Stomach (tissue), 9 donors: ENCODE measurements around the gene HOOK2. TPM values are rescaled to one million over a fixed set of nuclear protein-coding genes. Genes with fewer than 3 reads are reported as not detected.
"Not testable (repeated sequence)": the region's sequence is repeated elsewhere in the genome, so short reads cannot be mapped to it uniquely, and the experiment has no call there.

Experiments
- DNase-seq, 2 donors: peaks; one replicate each; pipeline versions ENCODE4 v3.0.0 to v3.0.0-alpha.2; 2013 to 2019
- H3K27ac ChIP-seq, 5 donors: fragments of 200-600 bp in 4 of 5; sonication (generic) in 4 of 5; one replicate each; pipeline ENCODE4 v1.5.1; 2013 to 2019; ENCODE audit warnings: mild to moderate bottlenecking in 1 of 5, moderate library complexity in 1 of 5
- H3K27me3 ChIP-seq, 3 donors: fragments of 200-600 bp; sonication (generic); one replicate each; pipeline ENCODE4 v1.5.1; 2017 to 2019; ENCODE audit warnings: mixed run types in 1 of 3
- H3K36me3 ChIP-seq, 4 donors: fragments of 200-600 bp; sonication (generic); 1 replicate in 3 of 4; 2 replicates in 1 of 4; pipeline ENCODE4 v1.5.1; 2016 to 2019
- H3K4me1 ChIP-seq, 4 donors: fragments of 200-600 bp; sonication (generic); one replicate each; pipeline ENCODE4 v1.5.1; 2016 to 2019
- H3K4me3 ChIP-seq, 4 donors: fragments of 200-600 bp; sonication (generic) in 3 of 4; one replicate each; pipeline ENCODE4 v1.5.1; 2016 to 2019; ENCODE audit warnings: mild to moderate bottlenecking in 1 of 4
- H3K9me3 ChIP-seq, 4 donors: fragments of 200-600 bp; sonication (generic); one replicate each; pipeline ENCODE4 v1.5.1; 2016 to 2019
- EP300 ChIP-seq: sonication (generic); formaldehyde crosslinking; IDR thresholded peaks from one replicate; pipeline ENCODE4 v1.6.1; 2017; ENCODE audit warnings: antibody characterized with exemption
- POLR2A ChIP-seq, 4 donors: fragments of 450-650 bp; IDR thresholded peaks; one replicate each; pipeline ENCODE4 v1.6.1; 2016; ENCODE audit warnings: antibody characterized with exemption in 4 of 4, control low read depth in 2 of 4, mild to moderate bottlenecking in 1 of 4, moderate library complexity in 1 of 4
- POLR2AphosphoS5 ChIP-seq, 3 donors: sonication (generic); formaldehyde crosslinking; IDR thresholded peaks; one replicate each; pipeline ENCODE4 v1.6.1; 2016; ENCODE audit warnings: antibody characterized with exemption in 3 of 3
- WGBS, 5 donors: extraction: QIAGEN DNeasy Blood & Tissue Kit in 3 of 5; methylation state at CpG; one replicate each; pipeline versions ENCODE4 v1.1.5 to v1.1.7; 2013 to 2018; 5-methylcytosine and 5-hydroxymethylcytosine counted together
- intact Hi-C: fragments of 100-400 bp; cut with DNase I; formaldehyde crosslinking; loops from one replicate; pipeline ENCODE4 v1.15.1; 2023; ENCODE audit warnings: low total_unique reads
- polyA plus RNA-seq, 3 donors: library from polyadenylated mRNA; stranded (reverse); fragments of 200-250 nt; gene quantifications; one replicate each; pipeline ENCODE4 v1.2.3, GENCODE V29; 2013
- total RNA-seq, 5 donors: library from RNA; depleted of rRNA; stranded (reverse); fragments of >200 nt; gene quantifications; one replicate each; pipeline versions ENCODE4 v1.1.0 to v1.2.3, GENCODE V29; 2014 to 2016
- TF ChIP-seq, protein P1 (sequence below), 7 experiments: fragments of 450-650 bp in 4 of 7; fragments of 200-600 bp in 3 of 7; sonication (generic) in 3 of 7; IDR thresholded peaks; one replicate each; pipeline ENCODE4 v1.5.1; 2016 to 2019; ENCODE audit warnings: antibody characterized with exemption in 7 of 7, control low read depth in 2 of 7, mild to moderate bottlenecking in 1 of 7
- donor health status: healthy with polysubstance abuse.
- donor health status: Bipolar disorder and iron deficiency.
- donor health status: healthy.

The HOOK2 gene
- total and polyA plus RNA-seq, 8 donors, result 30.1 to 797 (median 70.4) TPM

GRCh38 chr19:12797607-12798006 lies 22.3 kb upstream of the HOOK2 start:
- intact Hi-C loops, result not testable (repeated sequence)
- WGBS, 5 donors, result 94 to 97% (median 95%) methylated on average over 7 of the region's 7 CpGs
- peak in 1 of 3 donors; percentile 9 for TF ChIP-seq POLR2AphosphoS5 (IDR thresholded peaks at IDR 0.05)

DNA sequence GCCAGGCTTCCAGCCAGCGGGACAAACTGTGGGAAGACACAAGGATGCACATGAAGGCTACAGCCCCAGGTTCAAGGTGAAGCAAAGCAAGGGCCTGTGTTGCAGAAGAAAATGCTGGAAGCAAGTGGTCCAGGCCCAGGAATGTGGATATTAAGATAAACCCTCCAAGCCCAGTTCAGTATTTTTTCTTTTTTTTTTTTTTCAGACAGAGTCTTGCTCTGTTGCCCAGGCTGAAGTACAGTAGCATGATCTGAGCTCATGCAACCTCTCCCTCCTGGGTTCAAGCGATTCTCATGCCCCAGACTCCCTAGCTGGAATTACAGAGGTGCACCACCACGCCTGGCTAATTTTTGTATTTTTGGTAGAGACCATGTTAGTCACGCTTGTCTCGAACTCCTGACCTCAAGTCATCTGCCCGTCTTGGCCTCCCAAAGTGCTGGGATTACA lies 21.8 kb upstream of the HOOK2 start:
- WGBS, 5 donors, result 91 to 94% (median 92%) methylated on average over 6 of the region's 6 CpGs
- Histone ChIP-seq H3K27me3 (peaks cover 0 to 6% (median 0%) of the 10 kb centered on the region in 3 donors), H3K4me1 (peaks cover 30 to 61% (median 46%) of the 10 kb centered on the region in 4 donors), H3K4me3 (no peak overlapping the region), H3K9me3 (no peaks in the 10 kb centered on the region), H3K27ac (no peak overlapping the region), H3K36me3 (peaks cover 12 to 38% (median 33%) of the 10 kb centered on the region in 4 donors)
- DNase-seq, result no peak
- intact Hi-C loops, result no loop called here
- peak in 2 of 3 donors; percentile 4 to 49 for TF ChIP-seq POLR2AphosphoS5 (IDR thresholded peaks at IDR 0.05)
- TF ChIP-seq, protein P1, sequence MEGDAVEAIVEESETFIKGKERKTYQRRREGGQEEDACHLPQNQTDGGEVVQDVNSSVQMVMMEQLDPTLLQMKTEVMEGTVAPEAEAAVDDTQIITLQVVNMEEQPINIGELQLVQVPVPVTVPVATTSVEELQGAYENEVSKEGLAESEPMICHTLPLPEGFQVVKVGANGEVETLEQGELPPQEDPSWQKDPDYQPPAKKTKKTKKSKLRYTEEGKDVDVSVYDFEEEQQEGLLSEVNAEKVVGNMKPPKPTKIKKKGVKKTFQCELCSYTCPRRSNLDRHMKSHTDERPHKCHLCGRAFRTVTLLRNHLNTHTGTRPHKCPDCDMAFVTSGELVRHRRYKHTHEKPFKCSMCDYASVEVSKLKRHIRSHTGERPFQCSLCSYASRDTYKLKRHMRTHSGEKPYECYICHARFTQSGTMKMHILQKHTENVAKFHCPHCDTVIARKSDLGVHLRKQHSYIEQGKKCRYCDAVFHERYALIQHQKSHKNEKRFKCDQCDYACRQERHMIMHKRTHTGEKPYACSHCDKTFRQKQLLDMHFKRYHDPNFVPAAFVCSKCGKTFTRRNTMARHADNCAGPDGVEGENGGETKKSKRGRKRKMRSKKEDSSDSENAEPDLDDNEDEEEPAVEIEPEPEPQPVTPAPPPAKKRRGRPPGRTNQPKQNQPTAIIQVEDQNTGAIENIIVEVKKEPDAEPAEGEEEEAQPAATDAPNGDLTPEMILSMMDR (IDR thresholded peaks at IDR 0.05), result no peak
- TF ChIP-seq EP300, result no peak

More at GRCh38 chr19:12797607-12798006, 22.3 kb upstream of the HOOK2 start:
- not testable (repeated sequence) for DNase-seq, H3K27ac ChIP-seq, H3K4me3 ChIP-seq, H3K9me3 ChIP-seq, H3K27me3 ChIP-seq
- Histone ChIP-seq H3K36me3 (peaks cover 12 to 38% (median 33%) of the 10 kb centered on the region in 4 donors), H3K4me1 (peaks cover 30 to 65% (median 51%) of the 10 kb centered on the region in 4 donors)

- Histone ChIP-seq H3K27me3 (no peaks in the 10 kb centered on the region), H3K36me3 (peaks cover 12 to 38% (median 33%) of the 10 kb centered on the region in 4 donors), H3K27ac (peak overlapping the region; percentile 25 to 100 (median 94)), H3K4me3 (peak overlapping the region in 1 of 4 donors; percentile 11), H3K4me1 (peaks cover 30 to 56% (median 42%) of the 10 kb centered on the region in 4 donors), H3K9me3 (no peaks in the 10 kb centered on the region)
- intact Hi-C loops, result no loop called here
- TF ChIP-seq EP300 (no peak), POLR2AphosphoS5 (IDR thresholded peaks at IDR 0.05) (peak; percentile 53 to 93 (median 72))
- TF ChIP-seq, protein P1 (IDR thresholded peaks at IDR 0.05), result peak in 6 of 7 experiments; percentile 68 to 100 (median 94)
- 2 to 7% (median 6%) methylated on average over 18 of the region's 18 CpGs for WGBS, 5 donors
- peak; percentile 79 to 94 for DNase-seq
Observed at GRCh38 chr19:12796146-12797071, 21.1 kb upstream of the HOOK2 start.

DNA sequence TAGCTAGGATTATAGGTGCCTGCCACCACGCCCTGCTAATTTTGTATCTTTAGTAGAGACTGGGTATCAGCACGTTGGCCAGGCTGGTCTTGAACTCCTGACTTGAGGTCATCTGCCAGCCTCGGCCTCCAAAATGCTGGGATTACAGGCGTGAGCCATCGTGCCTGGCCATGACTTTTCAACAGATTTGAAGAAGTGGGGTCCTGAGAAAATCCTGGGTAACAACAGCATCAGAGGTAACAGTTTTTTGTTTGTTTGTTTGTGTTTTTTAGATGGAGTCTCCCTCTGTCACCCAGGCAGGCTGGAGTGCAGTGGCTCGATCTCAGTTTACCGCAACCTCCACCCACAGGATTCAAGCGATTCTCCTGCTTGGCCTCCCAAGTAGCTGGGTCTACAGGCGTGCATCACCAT lies 19.6 kb upstream of the HOOK2 start:
- no peaks in the 10 kb centered on the region for H3K9me3 ChIP-seq
- peaks cover 12 to 32% (median 29%) of the 10 kb centered on the region in 4 donors for H3K36me3 ChIP-seq
- 83 to 86% (median 85%) methylated on average over 9 of the region's 9 CpGs for WGBS, 5 donors
- H3K4me1 ChIP-seq, result peaks cover 26 to 47% (median 39%) of the 10 kb centered on the region in 4 donors
- intact Hi-C loops, result no loop called here
- H3K4me3 ChIP-seq, result peak overlapping the region in 1 of 4 donors; percentile 89
- no peak for TF ChIP-seq EP300
- peak in 1 of 3 donors; percentile 38 for TF ChIP-seq POLR2AphosphoS5 (IDR thresholded peaks at IDR 0.05)
- peak overlapping the region; percentile 59 to 100 (median 94) for H3K27ac ChIP-seq
- no peaks in the 10 kb centered on the region for H3K27me3 ChIP-seq
- no peak for DNase-seq

DNA sequence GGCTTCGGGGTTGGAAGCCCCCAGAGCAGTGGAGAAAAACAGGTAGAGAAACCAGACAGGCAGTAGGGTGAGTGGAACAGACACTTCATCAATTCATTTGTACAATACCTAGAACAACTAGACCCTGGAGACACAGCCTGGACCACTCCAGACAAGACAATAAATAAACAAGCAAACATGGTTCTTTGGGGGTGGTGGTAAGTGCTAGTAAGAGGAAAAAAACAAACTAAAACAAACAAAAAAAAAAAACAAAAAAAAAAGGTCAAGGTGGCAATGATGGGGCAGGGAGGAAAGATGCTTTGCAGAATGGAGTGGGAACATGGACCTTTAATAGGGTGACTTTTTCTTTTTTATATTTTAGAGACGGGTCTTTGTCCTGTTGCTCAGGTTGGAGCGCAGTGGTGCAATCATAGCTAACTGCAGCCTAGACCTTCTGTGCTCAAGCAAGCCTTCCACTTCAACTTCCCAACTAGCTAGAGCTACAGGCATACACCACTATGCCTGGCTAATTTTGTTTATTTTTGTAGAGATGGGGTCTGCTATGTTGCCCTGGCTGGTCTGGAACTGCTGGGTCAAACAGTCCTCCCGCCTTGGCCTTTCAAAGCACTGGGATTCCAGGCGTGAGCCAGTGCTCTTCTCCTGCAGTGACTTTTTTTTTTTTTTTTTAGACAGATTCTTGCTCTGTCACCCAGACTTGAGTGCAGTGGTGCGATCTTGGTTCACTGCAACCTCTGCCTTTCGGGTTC lies 19.0 kb upstream of the HOOK2 start:
- Histone ChIP-seq H3K27me3 (no peaks in the 10 kb centered on the region), H3K27ac (peak overlapping the region; percentile 92 to 100 (median 99)), H3K36me3 (peaks cover 6 to 26% (median 23%) of the 10 kb centered on the region in 4 donors), H3K4me1 (peaks cover 29 to 42% (median 37%) of the 10 kb centered on the region in 4 donors), H3K4me3 (peak overlapping the region; percentile 79 to 93 (median 86)), H3K9me3 (no peaks in the 10 kb centered on the region)
- TF ChIP-seq EP300 (no peak), POLR2AphosphoS5 (IDR thresholded peaks at IDR 0.05) (peak in 1 of 3 donors; percentile 29), POLR2A (IDR thresholded peaks at IDR 0.05) (peak in 1 of 4 donors; percentile 27)
- TF ChIP-seq, protein P1 (IDR thresholded peaks at IDR 0.05), result no peak
- 55 to 66% (median 60%) methylated on average over 7 of the region's 7 CpGs for WGBS, 5 donors
- peak in 1 of 2 donors; percentile 40 for DNase-seq
- intact Hi-C loops, result no loop called here
